ENCODE results near the gene MSI2.

Gene MSI2

GRCh38 chr17:57455063-57455914, 199.0 kb downstream of the MSI2 start:
- no peak overlapping the region for H3K4me3 ChIP-seq (ENCODE audit: low read depth, low read length)
- no peak for TF ChIP-seq CTCF (IDR thresholded peaks at IDR 0.05; ENCODE audit: insufficient read depth, low read depth, low read length, missing control alignments)
- DNase-seq (ENCODE audit: low read depth): peak; percentile 96

- no peak for DNase-seq (ENCODE audit: low read depth)
- no peak overlapping the region for H3K4me3 ChIP-seq (ENCODE audit: low read depth, low read length)
- no peak for TF ChIP-seq CTCF (IDR thresholded peaks at IDR 0.05; ENCODE audit: insufficient read depth, low read depth, low read length, missing control alignments)
Measured at GRCh38 chr17:57456622-57457021, 200.3 kb downstream of the MSI2 start.

- no peak for TF ChIP-seq CTCF (IDR thresholded peaks at IDR 0.05; ENCODE audit: insufficient read depth, low read depth, low read length, missing control alignments)
- H3K4me3 ChIP-seq (ENCODE audit: low read depth, low read length): no peak overlapping the region
- DNase-seq (ENCODE audit: low read depth): no peak
Measured at GRCh38 chr17:57457188-57457587, 200.9 kb downstream of the MSI2 start.

- no peak overlapping the region for H3K4me3 ChIP-seq (ENCODE audit: low read depth, low read length)
- DNase-seq (ENCODE audit: low read depth): no peak
- no peak for TF ChIP-seq CTCF (IDR thresholded peaks at IDR 0.05; ENCODE audit: insufficient read depth, low read depth, low read length, missing control alignments)
Measured at GRCh38 chr17:57458718-57459285, 202.5 kb downstream of the MSI2 start.

GRCh38 chr17:57459286-57459915, 203.1 kb downstream of the MSI2 start:
- DNase-seq (ENCODE audit: low read depth): peak; percentile 76
- TF ChIP-seq CTCF (IDR thresholded peaks at IDR 0.05; ENCODE audit: insufficient read depth, low read depth, low read length, missing control alignments): peak; percentile 41
- no peak overlapping the region for H3K4me3 ChIP-seq (ENCODE audit: low read depth, low read length)

- no peak for TF ChIP-seq CTCF (IDR thresholded peaks at IDR 0.05; ENCODE audit: insufficient read depth, low read depth, low read length, missing control alignments)
- no peak overlapping the region for H3K4me3 ChIP-seq (ENCODE audit: low read depth, low read length)
- peak; percentile 49 for DNase-seq (ENCODE audit: low read depth)
Measured at GRCh38 chr17:57461082-57461481, 204.8 kb downstream of the MSI2 start.
